ENCODE measurements around the gene OR6B1.

The OR6B1 gene

DNA sequence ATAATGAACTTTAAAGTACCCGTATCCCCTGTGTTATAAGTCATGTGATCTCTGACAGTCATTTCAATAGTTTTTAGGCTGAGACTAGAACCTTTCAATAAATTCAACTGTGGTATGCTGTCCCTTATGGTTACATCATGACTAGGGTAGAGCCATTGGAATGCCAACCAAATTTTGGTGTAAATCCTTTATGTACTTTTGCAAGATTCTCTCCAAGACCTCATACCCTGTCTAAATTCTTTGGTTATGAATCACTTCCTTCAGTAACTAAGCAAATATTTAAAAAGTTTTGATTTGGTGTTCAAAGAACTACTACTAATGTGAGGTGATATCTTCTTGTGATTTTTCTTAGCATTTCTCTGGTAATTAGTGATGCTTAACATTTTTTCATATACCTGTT lies 20.8 kb upstream of the OR6B1 start:
- Mint-ChIP-seq H3K4me3 (no peak overlapping the region), H3K27me3 (ENCODE audit: low read depth, poor library complexity) (peaks cover 7% of the 10 kb centered on the region), H3K36me3 (ENCODE audit: low read depth) (no peaks in the 10 kb centered on the region), H3K9me3 (peaks cover 4% of the 10 kb centered on the region), H3K4me1 (no peaks in the 10 kb centered on the region), H3K27ac (no peak overlapping the region)
- TF ChIP-seq, protein P1, sequence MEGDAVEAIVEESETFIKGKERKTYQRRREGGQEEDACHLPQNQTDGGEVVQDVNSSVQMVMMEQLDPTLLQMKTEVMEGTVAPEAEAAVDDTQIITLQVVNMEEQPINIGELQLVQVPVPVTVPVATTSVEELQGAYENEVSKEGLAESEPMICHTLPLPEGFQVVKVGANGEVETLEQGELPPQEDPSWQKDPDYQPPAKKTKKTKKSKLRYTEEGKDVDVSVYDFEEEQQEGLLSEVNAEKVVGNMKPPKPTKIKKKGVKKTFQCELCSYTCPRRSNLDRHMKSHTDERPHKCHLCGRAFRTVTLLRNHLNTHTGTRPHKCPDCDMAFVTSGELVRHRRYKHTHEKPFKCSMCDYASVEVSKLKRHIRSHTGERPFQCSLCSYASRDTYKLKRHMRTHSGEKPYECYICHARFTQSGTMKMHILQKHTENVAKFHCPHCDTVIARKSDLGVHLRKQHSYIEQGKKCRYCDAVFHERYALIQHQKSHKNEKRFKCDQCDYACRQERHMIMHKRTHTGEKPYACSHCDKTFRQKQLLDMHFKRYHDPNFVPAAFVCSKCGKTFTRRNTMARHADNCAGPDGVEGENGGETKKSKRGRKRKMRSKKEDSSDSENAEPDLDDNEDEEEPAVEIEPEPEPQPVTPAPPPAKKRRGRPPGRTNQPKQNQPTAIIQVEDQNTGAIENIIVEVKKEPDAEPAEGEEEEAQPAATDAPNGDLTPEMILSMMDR (IDR thresholded peaks at IDR 0.05): no peak
- DNase-seq: no peak

DNA sequence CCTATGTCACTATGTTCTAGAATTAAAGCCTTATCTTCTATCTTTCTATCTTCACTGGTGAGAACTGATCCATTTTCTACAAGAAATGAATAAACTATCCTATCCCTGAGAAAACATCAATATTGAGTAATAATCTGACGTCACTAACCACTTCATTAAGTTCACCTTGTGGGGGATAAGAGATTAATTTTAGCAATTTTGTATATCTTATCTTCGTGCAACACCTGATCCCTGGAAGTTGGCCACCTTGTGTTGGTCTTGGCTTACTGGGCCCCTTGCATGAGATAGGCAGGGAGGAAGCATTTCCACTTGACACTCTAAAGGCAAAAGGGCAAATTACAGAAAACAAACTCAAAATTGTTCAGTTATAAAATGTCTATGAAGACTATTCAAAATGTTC lies 20.1 kb upstream of the OR6B1 start:
- Mint-ChIP-seq H3K4me3 (no peak overlapping the region), H3K9me3 (peaks cover 4% of the 10 kb centered on the region), H3K4me1 (no peaks in the 10 kb centered on the region), H3K27ac (no peak overlapping the region), H3K27me3 (ENCODE audit: low read depth, poor library complexity) (peaks cover 10% of the 10 kb centered on the region), H3K36me3 (ENCODE audit: low read depth) (no peaks in the 10 kb centered on the region)
- TF ChIP-seq, protein P1 (IDR thresholded peaks at IDR 0.05): no peak
- DNase-seq: no peak

DNA sequence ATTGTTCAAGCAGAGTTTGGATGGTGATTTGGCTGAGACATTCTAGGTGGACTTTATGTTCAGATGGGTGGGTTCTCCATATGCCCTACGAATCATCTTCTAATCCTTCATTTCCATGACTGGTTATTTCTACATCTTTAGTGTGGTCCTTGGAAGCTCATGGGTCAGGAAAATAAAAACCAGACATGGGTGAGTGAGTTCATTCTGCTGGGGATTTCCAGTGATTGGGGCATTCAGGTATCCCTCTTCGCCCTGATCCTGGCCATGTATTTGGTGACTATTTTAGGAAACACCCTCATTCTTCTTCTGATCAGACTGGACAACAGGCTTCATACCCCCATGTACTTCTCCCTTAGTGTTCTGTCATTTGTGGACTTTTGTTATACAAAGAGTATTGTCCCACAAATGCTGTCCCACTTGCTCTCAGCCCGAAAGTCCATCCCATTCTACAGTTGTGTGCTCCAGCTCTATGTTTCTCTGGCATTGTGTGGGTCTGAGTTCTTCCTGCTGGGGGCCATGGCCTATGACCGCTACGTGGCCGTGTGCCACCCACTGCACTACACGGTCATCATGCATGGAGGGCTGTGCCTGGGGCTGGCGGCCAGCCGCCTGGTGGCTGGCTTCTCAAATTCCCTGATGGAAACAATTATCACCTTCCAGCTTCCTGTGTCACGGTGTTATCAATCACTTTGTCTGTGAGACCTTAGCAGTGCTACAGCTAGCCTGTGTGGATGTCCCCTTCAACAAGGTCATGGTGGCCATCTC lies 19.2 kb upstream of the OR6B1 start:
- H3K27ac Mint-ChIP-seq: no peak overlapping the region
- no peaks in the 10 kb centered on the region for H3K4me1 Mint-ChIP-seq
- no peak overlapping the region for H3K4me3 Mint-ChIP-seq
- TF ChIP-seq, protein P1 (IDR thresholded peaks at IDR 0.05): no peak
- peaks cover 10% of the 10 kb centered on the region for H3K27me3 Mint-ChIP-seq (ENCODE audit: low read depth, poor library complexity)
- H3K9me3 Mint-ChIP-seq: peaks cover 4% of the 10 kb centered on the region
- DNase-seq: no peak
- H3K36me3 Mint-ChIP-seq (ENCODE audit: low read depth): no peaks in the 10 kb centered on the region

DNA sequence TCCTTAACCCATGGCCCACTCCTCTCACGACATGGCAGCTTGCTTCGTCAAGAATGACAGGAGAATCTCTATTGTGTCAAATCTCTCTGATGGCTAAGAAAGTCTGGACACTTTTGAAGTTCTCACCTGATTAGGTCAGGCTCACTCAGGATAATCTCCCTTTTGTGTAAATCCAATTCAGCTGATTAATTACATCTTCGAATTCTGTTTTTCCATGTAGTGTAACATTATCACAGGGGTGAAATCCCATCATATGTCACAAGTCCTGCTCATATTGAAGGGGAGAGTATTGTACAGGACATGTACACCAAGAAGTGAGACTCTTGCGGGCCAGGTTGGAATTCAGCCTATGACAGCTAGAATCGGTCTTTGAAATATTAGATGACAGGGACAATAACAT lies 16.2 kb upstream of the OR6B1 start:
- Mint-ChIP-seq H3K36me3 (ENCODE audit: low read depth) (no peaks in the 10 kb centered on the region), H3K27me3 (ENCODE audit: low read depth, poor library complexity) (peaks cover 13% of the 10 kb centered on the region), H3K4me1 (no peaks in the 10 kb centered on the region), H3K27ac (no peak overlapping the region), H3K4me3 (no peak overlapping the region), H3K9me3 (peaks cover 10% of the 10 kb centered on the region)
- no peak for DNase-seq
- TF ChIP-seq, protein P1 (IDR thresholded peaks at IDR 0.05): no peak

DNA sequence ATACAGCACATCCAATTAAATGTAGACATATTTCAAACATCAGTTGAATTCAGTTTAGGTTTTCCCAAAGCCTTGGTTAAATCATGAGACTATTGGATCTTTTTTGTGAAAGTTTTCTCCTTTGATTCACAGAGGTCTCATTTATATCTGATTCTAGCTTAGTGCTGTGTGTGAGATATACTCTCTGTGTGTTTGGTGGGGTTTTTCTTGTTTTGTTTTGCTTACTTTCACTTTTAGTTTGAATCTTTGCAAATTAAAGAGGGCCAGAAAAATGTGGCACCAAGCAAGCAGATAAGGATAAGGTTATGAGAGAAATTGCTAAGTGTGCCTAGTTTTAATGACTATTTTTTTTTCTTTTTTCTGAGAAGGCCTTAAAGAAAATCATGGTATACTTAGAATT lies 12.6 kb upstream of the OR6B1 start:
- Mint-ChIP-seq H3K9me3 (peaks cover 22% of the 10 kb centered on the region), H3K27me3 (ENCODE audit: low read depth, poor library complexity) (peaks cover 9% of the 10 kb centered on the region), H3K4me3 (no peak overlapping the region), H3K4me1 (no peaks in the 10 kb centered on the region), H3K27ac (no peak overlapping the region), H3K36me3 (ENCODE audit: low read depth) (peaks cover 4% of the 10 kb centered on the region)
- no peak for DNase-seq
- TF ChIP-seq, protein P1 (IDR thresholded peaks at IDR 0.05): no peak
